Lung (tissue), 12 donors: ENCODE measurements around the gene KCNT1. TPM values are rescaled to one million over a fixed set of nuclear protein-coding genes. Genes with fewer than 3 reads are reported as not detected.
"Not testable (repeated sequence)": the region's sequence is repeated elsewhere in the genome, so short reads cannot be mapped to it uniquely, and the experiment has no call there.

Experiments
- ATAC-seq: fragments of 200-7000 bp; cut with Tn5 transposase; one replicate; pipeline ENCODE4 v1.9.1; 2020; ENCODE audit warnings: moderate number of reproducible peaks; ENCODE audit not compliant: insufficient read depth, low FRiP score
- DNase-seq, 3 donors: peaks; one replicate each; pipeline ENCODE4 v3.0.0-alpha.2; 2013 to 2017
- H3K27ac ChIP-seq, 2 donors: one replicate each; pipeline ENCODE4 v1.5.1; 2013; ENCODE audit warnings: mild to moderate bottlenecking in 2 of 2, moderate library complexity in 2 of 2, control low read depth in 1 of 2, inconsistent platforms in 1 of 2, low read depth in 1 of 2, low read length in 1 of 2
- H3K27me3 ChIP-seq, 3 donors: one replicate each; pipeline ENCODE4 v1.5.1; 2013; ENCODE audit warnings: low read length in 2 of 3; ENCODE audit not compliant: control insufficient read depth in 3 of 3, insufficient read depth in 3 of 3
- H3K36me3 ChIP-seq, 4 donors: one replicate each; pipeline ENCODE4 v1.5.1; 2013; ENCODE audit warnings: low read length in 4 of 4, mild to moderate bottlenecking in 1 of 4, moderate library complexity in 1 of 4; ENCODE audit not compliant: control insufficient read depth in 4 of 4, insufficient read depth in 4 of 4
- H3K4me1 ChIP-seq, 5 donors: one replicate each; pipeline ENCODE4 v1.5.1; 2013; ENCODE audit warnings: low read length in 5 of 5, mild to moderate bottlenecking in 2 of 5, moderate library complexity in 1 of 5; ENCODE audit not compliant: control insufficient read depth in 5 of 5, insufficient read depth in 5 of 5
- H3K4me3 ChIP-seq: one replicate; pipeline ENCODE4 v1.5.1; 2013; ENCODE audit warnings: mild to moderate bottlenecking, control low read depth, moderate library complexity
- H3K9ac ChIP-seq, 2 donors: one replicate each; pipeline ENCODE4 v1.5.1; 2013; ENCODE audit warnings: low read length in 2 of 2, control low read depth in 1 of 2; ENCODE audit not compliant: insufficient read depth in 1 of 2
- H3K9me3 ChIP-seq, 4 donors: one replicate each; pipeline ENCODE4 v1.5.1; 2013; ENCODE audit warnings: low read length in 3 of 4, mild to moderate bottlenecking in 1 of 4, moderate library complexity in 1 of 4; ENCODE audit not compliant: control insufficient read depth in 4 of 4, insufficient read depth in 3 of 4
- WGBS, 2 donors: extraction: QIAGEN DNeasy Blood & Tissue Kit; methylation state at CpG; one replicate each; pipeline ENCODE4 v1.1.7; 2013; 5-methylcytosine and 5-hydroxymethylcytosine counted together
- polyA plus RNA-seq, 2 donors: library from polyadenylated mRNA; stranded (reverse); fragments of 200-250 nt; gene quantifications; one replicate each; pipeline ENCODE4 v1.2.1, GENCODE V29; 2013
- total RNA-seq, 2 donors: library from RNA; depleted of rRNA in 1 of 2; stranded (reverse); fragments of >200 nt in 1 of 2; gene quantifications; one replicate each; pipeline ENCODE4 v1.2.1, GENCODE V29; 2014 to 2021
- TF ChIP-seq, protein P1 (sequence below): IDR thresholded peaks from 2 replicates; pipeline ENCODE4 v1.5.1; 2012; ENCODE audit warnings: mild to moderate bottlenecking; ENCODE audit errors: control extremely low read depth, extremely low read depth
- donor health status: control.
- donor health status: control.
- donor health status: Bipolar disorder and iron deficiency.
- donor health status: healthy.
- donor health status: DM: yes; HTN: yes; CAD: no.

Gene KCNT1
- total and polyA plus RNA-seq, 4 donors = 0.06 to 0.28 (median 0.11) TPM

DNA sequence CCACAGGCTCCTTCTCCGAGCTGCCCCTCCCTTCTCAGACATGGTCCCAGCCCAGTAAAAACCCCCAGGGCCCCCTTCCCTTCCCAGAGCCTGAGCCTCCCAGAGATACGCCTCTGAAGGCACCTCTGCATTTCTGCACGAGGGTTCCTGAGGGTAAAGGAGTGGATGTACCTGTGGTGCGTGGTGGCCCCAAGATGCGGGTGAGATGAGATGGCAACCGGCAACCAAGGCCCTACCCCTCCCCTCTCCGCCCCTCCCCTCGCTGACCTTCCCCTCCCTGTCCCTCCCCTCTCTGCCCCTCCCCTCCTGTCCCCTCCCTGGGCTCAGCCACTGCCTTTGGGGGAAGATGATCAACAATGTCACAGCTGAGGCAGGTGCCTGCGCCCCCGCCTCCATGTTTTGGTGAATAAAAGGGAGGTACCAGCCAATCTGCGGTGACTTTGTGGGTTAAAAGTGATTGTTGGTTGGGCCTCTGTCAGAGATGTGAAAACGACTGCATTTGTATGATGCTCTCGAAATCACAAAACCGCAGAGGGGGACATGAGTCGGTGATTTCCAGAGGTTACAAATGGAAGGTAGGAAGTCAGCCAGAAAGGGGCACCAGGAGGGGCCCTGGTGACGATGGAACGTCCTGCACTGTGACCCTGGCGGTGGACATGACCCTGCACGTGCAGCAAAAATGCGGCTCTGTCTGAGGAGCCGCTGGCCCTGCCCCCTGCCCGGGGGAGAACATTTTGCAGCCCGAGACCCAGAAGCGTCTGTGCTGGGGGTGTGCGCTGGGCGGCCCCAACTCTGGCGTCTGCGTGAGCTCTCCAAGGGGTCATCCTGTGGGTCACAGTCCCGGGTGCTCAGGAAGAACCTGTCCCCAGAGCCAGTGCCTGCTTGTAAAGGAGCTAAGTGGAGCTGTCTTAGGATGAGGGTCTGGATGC, 35.2 kb upstream of the KCNT1 start:
- Histone ChIP-seq H3K4me3 (no peak overlapping the region), H3K36me3 (no peaks in the 10 kb centered on the region), H3K4me1 (no peaks in the 10 kb centered on the region), H3K27me3 (peaks cover 0 to 3% (median 3%) of the 10 kb centered on the region in 3 donors), H3K9ac (no peak overlapping the region), H3K9me3 (peaks cover 0 to 6% (median 0%) of the 10 kb centered on the region in 4 donors), H3K27ac (no peak overlapping the region)
- no peak for ATAC-seq
- no peak for DNase-seq
- TF ChIP-seq, protein P1, sequence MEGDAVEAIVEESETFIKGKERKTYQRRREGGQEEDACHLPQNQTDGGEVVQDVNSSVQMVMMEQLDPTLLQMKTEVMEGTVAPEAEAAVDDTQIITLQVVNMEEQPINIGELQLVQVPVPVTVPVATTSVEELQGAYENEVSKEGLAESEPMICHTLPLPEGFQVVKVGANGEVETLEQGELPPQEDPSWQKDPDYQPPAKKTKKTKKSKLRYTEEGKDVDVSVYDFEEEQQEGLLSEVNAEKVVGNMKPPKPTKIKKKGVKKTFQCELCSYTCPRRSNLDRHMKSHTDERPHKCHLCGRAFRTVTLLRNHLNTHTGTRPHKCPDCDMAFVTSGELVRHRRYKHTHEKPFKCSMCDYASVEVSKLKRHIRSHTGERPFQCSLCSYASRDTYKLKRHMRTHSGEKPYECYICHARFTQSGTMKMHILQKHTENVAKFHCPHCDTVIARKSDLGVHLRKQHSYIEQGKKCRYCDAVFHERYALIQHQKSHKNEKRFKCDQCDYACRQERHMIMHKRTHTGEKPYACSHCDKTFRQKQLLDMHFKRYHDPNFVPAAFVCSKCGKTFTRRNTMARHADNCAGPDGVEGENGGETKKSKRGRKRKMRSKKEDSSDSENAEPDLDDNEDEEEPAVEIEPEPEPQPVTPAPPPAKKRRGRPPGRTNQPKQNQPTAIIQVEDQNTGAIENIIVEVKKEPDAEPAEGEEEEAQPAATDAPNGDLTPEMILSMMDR = no peak
- 59 to 74% methylated on average over 29 of the region's 29 CpGs for WGBS, 2 donors

GRCh38 chr9:135667463-135668001, 34.5 kb upstream of the KCNT1 start:
- TF ChIP-seq, protein P1 = no peak
- Histone ChIP-seq H3K4me1 (no peaks in the 10 kb centered on the region), H3K36me3 (no peaks in the 10 kb centered on the region), H3K4me3 (no peak overlapping the region), H3K27ac (no peak overlapping the region), H3K9me3 (peaks cover 0 to 6% (median 0%) of the 10 kb centered on the region in 4 donors), H3K27me3 (peaks cover 0 to 3% (median 3%) of the 10 kb centered on the region in 3 donors), H3K9ac (no peak overlapping the region)
- WGBS, 2 donors = 66 to 86% methylated on average over 9 of the region's 9 CpGs
- no peak for ATAC-seq
- DNase-seq = no peak

DNA sequence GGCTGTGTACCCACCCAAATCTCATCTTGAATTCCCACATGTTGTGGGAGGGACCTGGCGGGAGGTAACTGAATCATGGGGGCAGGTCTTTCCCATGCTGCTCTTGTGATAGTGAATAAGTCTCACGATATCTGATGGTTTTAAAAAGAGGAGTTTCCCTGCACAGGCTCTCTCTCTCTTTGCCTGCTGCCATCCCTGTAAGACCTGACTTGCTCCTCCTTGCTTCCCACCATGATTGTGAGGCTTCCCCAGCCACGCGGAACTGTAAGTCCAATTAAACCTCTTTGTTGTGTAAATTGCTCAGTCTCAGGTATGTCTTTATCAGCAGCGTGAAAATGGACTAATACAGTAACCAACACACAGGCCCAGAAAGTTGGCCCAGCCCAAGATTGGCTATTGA, 33.0 kb upstream of the KCNT1 start:
- not testable (repeated sequence) for H3K4me1 ChIP-seq, DNase-seq, H3K4me3 ChIP-seq, H3K27ac ChIP-seq, ATAC-seq, H3K9ac ChIP-seq, H3K27me3 ChIP-seq, H3K9me3 ChIP-seq, H3K36me3 ChIP-seq
- WGBS, 2 donors = 81 to 93% methylated on average over 5 of the region's 5 CpGs

- no peak overlapping the region for H3K4me3 ChIP-seq
- 94 to 95% methylated on average over 9 of the region's 9 CpGs for WGBS, 2 donors
- ATAC-seq = no peak
- DNase-seq = no peak
- H3K9me3 ChIP-seq = peaks cover 0 to 6% (median 0%) of the 10 kb centered on the region in 4 donors
- no peak overlapping the region for H3K27ac ChIP-seq
- TF ChIP-seq, protein P1 = no peak
- no peaks in the 10 kb centered on the region for H3K36me3 ChIP-seq
- no peak overlapping the region for H3K9ac ChIP-seq
- H3K4me1 ChIP-seq = no peaks in the 10 kb centered on the region
- H3K27me3 ChIP-seq = peaks cover 3% of the 10 kb centered on the region in 3 donors
Observed at GRCh38 chr9:135669616-135670285, 32.2 kb upstream of the KCNT1 start.
